ENCODE measurements around the gene RIC8B. TPM values are rescaled to one million over a fixed set of nuclear protein-coding genes. Genes with fewer than 3 reads are reported as not detected.

Gene RIC8B
- total and polyA plus RNA-seq, 2 of the 8 experiments (the other 6 are each of a cell fraction or from before 2014, with no cell fraction given): 8.2 to 25.3 TPM

DNA sequence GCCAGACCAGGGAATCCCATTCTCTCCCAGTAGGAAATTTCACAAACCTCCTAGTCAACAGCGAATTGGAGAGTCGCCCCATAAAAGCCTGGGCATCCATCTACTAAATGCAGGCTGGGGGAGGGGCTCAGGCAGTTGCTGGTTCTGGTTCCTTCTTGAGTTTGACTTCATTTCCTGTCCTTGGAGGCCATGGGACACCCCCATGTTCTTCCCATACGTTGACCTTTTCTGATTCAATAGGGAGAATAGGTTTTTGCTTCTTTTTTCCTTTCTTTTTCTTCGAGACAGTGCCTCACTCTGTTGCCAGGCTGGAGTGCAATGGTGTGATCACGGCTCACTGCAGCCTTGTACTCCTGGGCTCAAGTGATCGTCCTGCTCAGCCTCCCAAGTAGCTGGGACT is 137.1 kb downstream of the RIC8B start:
- no peak overlapping the region for H2AK5ac ChIP-seq (ENCODE audit: low read depth, low read length)
- H3K56ac ChIP-seq (replicated peaks; ENCODE audit: insufficient read length, low read depth, low read length): no peak overlapping the region
- no peaks in the 10 kb centered on the region for H3K36me3 ChIP-seq (ENCODE audit: control insufficient read depth in 2 of 4, insufficient read depth in 4 of 4, low read length in 3 of 4)
- no peak overlapping the region for H4K8ac ChIP-seq (ENCODE audit: extremely low read depth, insufficient read depth, low read length)
- ChIA-PET POLR2A (ENCODE audit: partially characterized antibody) (no interaction called here), CTCF (ENCODE audit: partially characterized antibody) (interaction anchor here (6.0 kb wide), 1 partner anchor 9 kb away, joined by 50 read pairs; no protein-coding TSS in a partner anchor)
- H3K9me3 ChIP-seq (ENCODE audit: insufficient read depth in 2 of 2, low read depth in 1 of 2, low read length in 1 of 2): no peaks in the 10 kb centered on the region
- H3K79me1 ChIP-seq (ENCODE audit: low read depth, low read length): no peaks in the 10 kb centered on the region
- no peaks in the 10 kb centered on the region for H4K20me1 ChIP-seq (replicated peaks in 1 of 2; ENCODE audit: control insufficient read depth in 1 of 2, insufficient read depth in 2 of 2, low read length in 2 of 2)
- H4K5ac ChIP-seq (ENCODE audit: insufficient read length, low read depth, low read length): no peak overlapping the region
- FAIRE-seq: no peak
- H2AFZ ChIP-seq (ENCODE audit: low read length): no peak overlapping the region
- H3K79me2 ChIP-seq (ENCODE audit: control insufficient read depth in 1 of 2, insufficient read depth in 2 of 2, low read length in 2 of 2): no peaks in the 10 kb centered on the region
- H3K4me3 ChIP-seq (ENCODE audit: extremely low read depth in 1 of 4, insufficient read depth in 2 of 4, low read depth in 3 of 4, low read length in 4 of 4): no peak overlapping the region
- no peak overlapping the region for H3K4ac ChIP-seq (replicated peaks; ENCODE audit: insufficient read length, low read depth, low read length)
- H4K91ac ChIP-seq (replicated peaks; ENCODE audit: insufficient read length, low read length): no peak overlapping the region
- no peak overlapping the region for H3K4me2 ChIP-seq (ENCODE audit: insufficient read depth in 1 of 2, low read depth in 2 of 2, low read length in 2 of 2)
- H3K27me3 ChIP-seq (replicated peaks in 1 of 4; ENCODE audit: control insufficient read depth in 3 of 4, extremely low read depth in 1 of 4, insufficient read depth in 3 of 4, low read length in 3 of 4): no peaks in the 10 kb centered on the region
- H3K9ac ChIP-seq (replicated peaks in 1 of 4; ENCODE audit: extremely low read depth in 1 of 4, low read depth in 3 of 4, low read length in 3 of 4): no peak overlapping the region
- H3K14ac ChIP-seq (ENCODE audit: insufficient read length): no peak overlapping the region
- H2BK15ac ChIP-seq (ENCODE audit: low read length): no peak overlapping the region
- H3K18ac ChIP-seq (ENCODE audit: extremely low read depth, low read length): no peak overlapping the region
- no peak overlapping the region for H2BK120ac ChIP-seq (replicated peaks; ENCODE audit: low read depth, low read length)
- no peak overlapping the region for H2BK5ac ChIP-seq (ENCODE audit: low read depth, low read length)
- H3K23me2 ChIP-seq (ENCODE audit: low read depth, low read length): no peaks in the 10 kb centered on the region
- WGBS, 2 experiments (ENCODE audit: extremely low coverage in 1 of 2, insufficient coverage in 1 of 2, insufficient read length in 1 of 2, insufficient replicate concordance in 2 of 2, low coverage in 1 of 2, low lambda C conversion rate in 2 of 2, missing lambda C conversion rate in 1 of 2): 86% methylated on average over 6 of the region's 6 CpGs; no CpG with 5 or more reads in 1 of the 2 experiments
- no peak overlapping the region for H2BK12ac ChIP-seq (ENCODE audit: low read depth, low read length)
- H2BK20ac ChIP-seq (ENCODE audit: low read length): no peak overlapping the region
- H3K23ac ChIP-seq (ENCODE audit: insufficient read length): no peak overlapping the region
- no peak for DNase-seq (ENCODE audit: low read depth in 1 of 2, low spot score in 2 of 2)
- H3K27ac ChIP-seq (ENCODE audit: low read depth, low read length): no peak overlapping the region
- H3K4me1 ChIP-seq (replicated peaks in 1 of 4; ENCODE audit: control insufficient read depth in 3 of 4, insufficient read depth in 4 of 4, low read length in 3 of 4): peaks cover 0 to 3% (median 0%) of the 10 kb centered on the region in 4 experiments; a peak in 2 of 7 replicates
- TF ChIP-seq EZH2 (IDR thresholded peaks at IDR 0.05; ENCODE audit: low read depth, low read length, severe bottlenecking) (no peak), CHD2 (IDR thresholded peaks at IDR 0.05; ENCODE audit: low read length) (no peak), RBBP5 (IDR thresholded peaks at IDR 0.05; ENCODE audit: borderline replicate concordance, low read depth, low read length) (no peak), HDAC6 (IDR thresholded peaks at IDR 0.05; ENCODE audit: low read depth, low read length) (no peak), FOSL1 (IDR thresholded peaks at IDR 0.05; ENCODE audit: insufficient read depth, low read depth, low read length) (no peak), TEAD4 (IDR thresholded peaks at IDR 0.05; ENCODE audit: low read depth, low read length) (no peak), CBX5 (IDR thresholded peaks at IDR 0.05; ENCODE audit: low read depth, low read length) (no peak), TBP (IDR thresholded peaks at IDR 0.05; ENCODE audit: low read depth, low read length) (no peak), EP300 (IDR thresholded peaks at IDR 0.05; ENCODE audit: borderline replicate concordance in 1 of 2, low read depth in 2 of 2, low read length in 2 of 2) (no peak)
- TF ChIP-seq, protein P1, sequence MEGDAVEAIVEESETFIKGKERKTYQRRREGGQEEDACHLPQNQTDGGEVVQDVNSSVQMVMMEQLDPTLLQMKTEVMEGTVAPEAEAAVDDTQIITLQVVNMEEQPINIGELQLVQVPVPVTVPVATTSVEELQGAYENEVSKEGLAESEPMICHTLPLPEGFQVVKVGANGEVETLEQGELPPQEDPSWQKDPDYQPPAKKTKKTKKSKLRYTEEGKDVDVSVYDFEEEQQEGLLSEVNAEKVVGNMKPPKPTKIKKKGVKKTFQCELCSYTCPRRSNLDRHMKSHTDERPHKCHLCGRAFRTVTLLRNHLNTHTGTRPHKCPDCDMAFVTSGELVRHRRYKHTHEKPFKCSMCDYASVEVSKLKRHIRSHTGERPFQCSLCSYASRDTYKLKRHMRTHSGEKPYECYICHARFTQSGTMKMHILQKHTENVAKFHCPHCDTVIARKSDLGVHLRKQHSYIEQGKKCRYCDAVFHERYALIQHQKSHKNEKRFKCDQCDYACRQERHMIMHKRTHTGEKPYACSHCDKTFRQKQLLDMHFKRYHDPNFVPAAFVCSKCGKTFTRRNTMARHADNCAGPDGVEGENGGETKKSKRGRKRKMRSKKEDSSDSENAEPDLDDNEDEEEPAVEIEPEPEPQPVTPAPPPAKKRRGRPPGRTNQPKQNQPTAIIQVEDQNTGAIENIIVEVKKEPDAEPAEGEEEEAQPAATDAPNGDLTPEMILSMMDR (IDR thresholded peaks at IDR 0.05; ENCODE audit: control extremely low read depth in 1 of 3, insufficient read depth in 1 of 3, low read depth in 1 of 3, low read length in 3 of 3): no peak
- TF ChIP-seq, protein P2, sequence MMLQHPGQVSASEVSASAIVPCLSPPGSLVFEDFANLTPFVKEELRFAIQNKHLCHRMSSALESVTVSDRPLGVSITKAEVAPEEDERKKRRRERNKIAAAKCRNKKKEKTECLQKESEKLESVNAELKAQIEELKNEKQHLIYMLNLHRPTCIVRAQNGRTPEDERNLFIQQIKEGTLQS (IDR thresholded peaks at IDR 0.05; ENCODE audit: insufficient read depth, low read depth, low read length): no peak
